Measurements from ENCODE around the gene KRTAP2-2. TPM values are rescaled to one million over a fixed set of nuclear protein-coding genes. Genes with fewer than 3 reads are reported as not detected.

The KRTAP2-2 gene
- total and polyA plus RNA-seq, 10 of the 15 experiments (the other 5 are each of a cell fraction or from before 2014, with no cell fraction given) = not detected

DNA sequence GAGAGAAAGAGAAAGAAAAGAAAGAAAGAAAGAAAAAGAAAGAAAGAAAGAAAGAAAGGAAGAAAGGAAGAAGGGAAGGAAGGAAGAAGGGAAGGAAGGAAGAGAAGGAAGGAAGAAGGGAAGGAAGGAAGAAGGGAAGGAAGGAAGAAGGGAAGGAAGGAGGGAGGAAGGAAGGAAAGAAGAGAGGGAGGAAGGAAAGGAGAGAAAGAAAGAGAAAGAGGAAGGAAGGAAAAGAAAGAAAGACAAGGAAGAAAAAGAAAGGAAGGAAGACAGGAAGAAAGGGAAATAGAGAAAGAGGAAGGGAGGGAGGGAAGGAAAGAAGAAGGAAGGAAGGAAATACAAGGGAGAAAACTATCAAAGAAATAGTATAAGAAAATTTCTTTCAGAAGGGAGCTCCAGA is 21.8 kb upstream of the KRTAP2-2 start:
- no peaks in the 10 kb centered on the region for H3K36me3 ChIP-seq (ENCODE audit: control insufficient read depth in 2 of 2, insufficient read depth in 2 of 2, low read length in 1 of 2)
- ATAC-seq = no peak
- no peak overlapping the region for H3K9ac ChIP-seq (ENCODE audit: control insufficient read depth, insufficient read depth, low read length)
- H3K4me3 ChIP-seq = no peak overlapping the region
- H3K4me1 ChIP-seq (ENCODE audit: control insufficient read depth, insufficient read depth, low read length) = no peaks in the 10 kb centered on the region
- intact Hi-C loops (cut with micrococcal nuclease; ENCODE audit: unreplicated experiment) (no loop called here), in situ Hi-C loops (cut with MboI) (no loop called here)
- no peaks in the 10 kb centered on the region for H3K9me3 ChIP-seq (replicated peaks; ENCODE audit: control insufficient read depth, insufficient read depth, low read length)
- no peaks in the 10 kb centered on the region for H3K79me2 ChIP-seq (ENCODE audit: control insufficient read depth, insufficient read depth, low read length)
- H4K20me1 ChIP-seq (ENCODE audit: control insufficient read depth, insufficient read depth) = no peaks in the 10 kb centered on the region
- H3K27me3 ChIP-seq (replicated peaks in 1 of 2; ENCODE audit: control insufficient read depth in 2 of 2, insufficient read depth in 2 of 2, low read length in 1 of 2) = no peaks in the 10 kb centered on the region
- ChIA-PET CTCF (no interaction called here), RAD21 (ENCODE audit: unreplicated experiment) (no interaction called here), POLR2A (no interaction called here), SMC1A (ENCODE audit: uncharacterized antibody, unreplicated experiment) (no interaction called here)
- DNase-seq (ENCODE audit: low read depth, low spot score) = no peak
- H2AFZ ChIP-seq (ENCODE audit: control insufficient read depth, low read depth, low read length) = no peak overlapping the region
- TF ChIP-seq LARP7 (IDR thresholded peaks at IDR 0.05) (no peak), TCF3 (IDR thresholded peaks at IDR 0.05; ENCODE audit: borderline replicate concordance, insufficient read depth, low read depth, low read length) (no peak), FOS (IDR thresholded peaks at IDR 0.05; ENCODE audit: borderline replicate concordance, extremely low read depth, insufficient read length) (no peak), RUNX3 (IDR thresholded peaks at IDR 0.05; ENCODE audit: low read length) (no peak), TCF12 (IDR thresholded peaks at IDR 0.05; ENCODE audit: low read depth, low read length) (no peak), MTA3 (IDR thresholded peaks at IDR 0.05; ENCODE audit: borderline replicate concordance, low read length) (no peak), TBL1XR1 (IDR thresholded peaks at IDR 0.05; ENCODE audit: low read depth, low read length) (no peak), RCOR1 (conservative IDR thresholded peaks at IDR 0.05; ENCODE audit: low read depth, low read length) (no peak), SUPT20H (IDR thresholded peaks at IDR 0.05; ENCODE audit: borderline replicate concordance, control insufficient read depth, low read depth, low read length) (no peak), YBX1 (IDR thresholded peaks at IDR 0.05) (no peak), SMC3 (IDR thresholded peaks at IDR 0.05; ENCODE audit: borderline replicate concordance, low read length) (no peak), SPI1 (IDR thresholded peaks at IDR 0.05; ENCODE audit: borderline replicate concordance, insufficient read depth, low read depth, low read length) (no peak), CREB1 (IDR thresholded peaks at IDR 0.05; ENCODE audit: low read depth) (no peak), RBBP5 (conservative IDR thresholded peaks at IDR 0.05) (no peak), POLR2AphosphoS5 (IDR thresholded peaks at IDR 0.05; ENCODE audit: low read length) (no peak)
- TF ChIP-seq, protein P1, sequence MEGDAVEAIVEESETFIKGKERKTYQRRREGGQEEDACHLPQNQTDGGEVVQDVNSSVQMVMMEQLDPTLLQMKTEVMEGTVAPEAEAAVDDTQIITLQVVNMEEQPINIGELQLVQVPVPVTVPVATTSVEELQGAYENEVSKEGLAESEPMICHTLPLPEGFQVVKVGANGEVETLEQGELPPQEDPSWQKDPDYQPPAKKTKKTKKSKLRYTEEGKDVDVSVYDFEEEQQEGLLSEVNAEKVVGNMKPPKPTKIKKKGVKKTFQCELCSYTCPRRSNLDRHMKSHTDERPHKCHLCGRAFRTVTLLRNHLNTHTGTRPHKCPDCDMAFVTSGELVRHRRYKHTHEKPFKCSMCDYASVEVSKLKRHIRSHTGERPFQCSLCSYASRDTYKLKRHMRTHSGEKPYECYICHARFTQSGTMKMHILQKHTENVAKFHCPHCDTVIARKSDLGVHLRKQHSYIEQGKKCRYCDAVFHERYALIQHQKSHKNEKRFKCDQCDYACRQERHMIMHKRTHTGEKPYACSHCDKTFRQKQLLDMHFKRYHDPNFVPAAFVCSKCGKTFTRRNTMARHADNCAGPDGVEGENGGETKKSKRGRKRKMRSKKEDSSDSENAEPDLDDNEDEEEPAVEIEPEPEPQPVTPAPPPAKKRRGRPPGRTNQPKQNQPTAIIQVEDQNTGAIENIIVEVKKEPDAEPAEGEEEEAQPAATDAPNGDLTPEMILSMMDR (IDR thresholded peaks at IDR 0.05 in 2 of 3, conservative IDR thresholded peaks at IDR 0.05 in 1 of 3; ENCODE audit: control insufficient read depth in 2 of 3, extremely low read depth in 1 of 3, insufficient read depth in 1 of 3, low read depth in 3 of 3, low read length in 3 of 3) = no peak
- no peak overlapping the region for H3K27ac ChIP-seq (ENCODE audit: control insufficient read depth, insufficient read depth)
- BruUV-seq (replicated peaks) = no TSS peak
- FAIRE-seq = no peak
- H3K4me2 ChIP-seq (ENCODE audit: control insufficient read depth, insufficient read depth) = no peak overlapping the region

Measured in GM12878 (cell line).